ENCODE results near the gene COL4A1. TPM values are rescaled to one million over a fixed set of nuclear protein-coding genes. Genes with fewer than 3 reads are reported as not detected.

Gene COL4A1
- total RNA-seq, 2 donors from 2014 or later, result 19.6 to 65.3 TPM

- DNase-seq, result no peak
- ATAC-seq, result no peak
- intact Hi-C loops (cut with DNase I, micrococcal nuclease), result no loop called here
These were observed 5.1 kb downstream of the COL4A1 start for GRCh38 chr13:110301606-110302553.

GRCh38 chr13:110301083-110301482 lies 5.9 kb downstream of the COL4A1 start:
- ATAC-seq (no peak), DNase-seq (no peak)
- intact Hi-C loops (cut with DNase I, micrococcal nuclease), result no loop called here

- ATAC-seq (no peak), DNase-seq (no peak)
- intact Hi-C loops (cut with DNase I, micrococcal nuclease), result no loop called here
These were observed 6.7 kb downstream of the COL4A1 start for GRCh38 chr13:110300090-110300815.

DNA sequence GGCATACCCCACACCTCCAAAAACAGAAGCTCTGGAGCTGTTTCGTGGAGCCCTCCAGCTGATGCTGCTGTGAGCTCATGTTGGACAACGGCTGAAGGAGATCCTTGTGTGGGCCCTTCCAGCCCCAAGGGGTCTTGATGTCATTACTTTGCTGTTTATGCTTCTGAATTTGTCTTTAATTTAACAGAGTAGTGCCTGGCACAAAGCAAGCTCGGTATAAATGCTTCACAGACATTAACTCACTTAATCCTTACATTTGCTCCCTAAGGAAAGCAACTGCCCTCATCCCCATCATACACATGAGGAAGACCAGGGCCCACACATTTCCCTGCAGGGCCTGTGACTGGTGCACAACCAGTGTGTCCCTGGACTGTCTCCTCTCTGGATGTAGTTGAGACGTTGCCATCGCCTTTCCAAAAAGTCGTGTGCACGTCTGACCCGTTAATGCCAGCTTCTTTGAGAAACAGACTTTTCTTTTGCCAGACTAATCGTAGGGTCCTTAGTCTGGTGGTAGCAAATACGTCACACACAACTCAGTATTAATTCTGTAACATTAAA lies 7.6 kb downstream of the COL4A1 start:
- intact Hi-C loops (cut with DNase I, micrococcal nuclease), result no loop called here
- no peak for ATAC-seq
- DNase-seq, result no peak

GRCh38 chr13:110298505-110299282 lies 8.3 kb downstream of the COL4A1 start:
- intact Hi-C loops (cut with DNase I, micrococcal nuclease), result no loop called here
- no peak for ATAC-seq
- DNase-seq, result no peak

DNA sequence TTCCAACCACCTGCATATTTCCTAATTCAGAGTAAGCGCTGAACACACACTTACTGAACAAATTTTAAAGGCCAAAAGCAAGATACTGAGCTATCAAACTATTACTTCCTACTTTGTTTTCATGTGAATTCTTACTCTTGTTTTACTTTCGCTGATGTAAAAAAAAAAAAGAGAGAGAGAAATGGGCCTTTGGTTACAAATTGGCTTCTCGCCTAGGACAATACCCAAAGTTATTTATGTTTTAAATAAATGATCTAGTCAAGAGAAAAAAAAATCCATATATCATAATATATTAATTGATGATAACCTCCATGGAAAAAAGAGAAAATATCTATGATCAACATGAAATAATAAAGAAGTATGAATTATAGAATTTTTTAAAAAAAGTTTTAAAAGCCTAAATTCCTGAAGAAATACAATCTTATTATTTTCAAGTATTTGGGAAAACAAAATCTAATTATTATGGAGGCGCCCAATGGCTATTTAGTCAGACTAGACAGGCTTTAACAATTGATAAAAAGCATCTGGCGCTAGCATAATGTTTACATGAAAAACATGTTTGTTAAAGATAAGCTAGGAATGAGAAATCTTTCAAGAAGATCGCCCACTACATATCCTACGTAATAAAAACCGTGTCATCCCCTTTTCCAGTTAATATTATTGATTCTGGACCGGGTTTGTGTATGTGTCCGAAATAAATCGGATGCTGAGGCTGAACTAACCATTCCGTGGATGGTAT lies 9.0 kb downstream of the COL4A1 start:
- ATAC-seq, result no peak

DNA sequence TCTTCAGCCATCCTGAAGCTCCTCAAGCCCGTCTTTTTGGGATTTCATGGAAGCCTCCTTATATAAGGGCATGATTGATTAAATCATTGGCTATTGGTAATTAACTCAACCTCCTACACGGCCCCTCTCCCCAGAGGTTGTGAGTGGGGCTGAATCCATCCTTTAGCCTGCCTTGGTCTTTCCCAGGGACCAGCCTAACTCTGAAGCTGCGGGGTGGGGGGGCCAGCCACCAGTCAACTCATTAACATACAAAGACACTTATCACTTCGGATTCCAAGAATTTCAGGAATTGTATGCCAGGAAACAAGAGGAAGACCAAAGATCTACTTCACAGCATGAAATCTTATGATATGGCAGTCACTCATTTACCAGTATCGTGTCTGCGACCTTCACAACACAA lies 9.9 kb downstream of the COL4A1 start:
- no peak for DNase-seq
- ATAC-seq, result no peak
- intact Hi-C loops (cut with DNase I, micrococcal nuclease), result no loop called here

More for the DNA sequence above, 9.0 kb downstream of the COL4A1 start:
- intact Hi-C loops (cut with DNase I, micrococcal nuclease), result no loop called here
- DNase-seq, result no peak

GRCh38 chr13:110294622-110295021 lies 12.3 kb downstream of the COL4A1 start:
- ATAC-seq (no peak), DNase-seq (no peak)
- intact Hi-C loops (cut with DNase I, micrococcal nuclease), result no loop called here

DNA sequence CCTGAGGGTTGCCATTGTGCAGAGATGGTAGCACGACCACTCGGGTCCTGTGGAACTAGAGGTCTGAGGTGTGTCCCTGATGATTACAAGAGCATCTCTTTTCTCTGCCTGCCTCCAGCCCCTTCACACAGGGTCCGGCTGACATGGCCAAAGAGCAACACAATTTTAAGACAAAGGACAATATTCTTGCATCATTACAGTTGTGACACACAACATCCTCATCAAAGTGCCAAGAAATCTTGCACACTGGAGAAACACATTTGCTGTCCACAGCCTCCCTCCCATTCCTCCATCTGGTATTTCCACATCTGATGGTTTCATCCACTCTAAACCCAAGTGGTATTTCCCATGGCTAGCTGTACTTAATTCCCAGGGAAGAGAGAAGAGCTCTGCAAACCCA lies 12.8 kb downstream of the COL4A1 start:
- intact Hi-C loops (cut with DNase I, micrococcal nuclease), result no loop called here
- DNase-seq (no peak), ATAC-seq (no peak)

DNA sequence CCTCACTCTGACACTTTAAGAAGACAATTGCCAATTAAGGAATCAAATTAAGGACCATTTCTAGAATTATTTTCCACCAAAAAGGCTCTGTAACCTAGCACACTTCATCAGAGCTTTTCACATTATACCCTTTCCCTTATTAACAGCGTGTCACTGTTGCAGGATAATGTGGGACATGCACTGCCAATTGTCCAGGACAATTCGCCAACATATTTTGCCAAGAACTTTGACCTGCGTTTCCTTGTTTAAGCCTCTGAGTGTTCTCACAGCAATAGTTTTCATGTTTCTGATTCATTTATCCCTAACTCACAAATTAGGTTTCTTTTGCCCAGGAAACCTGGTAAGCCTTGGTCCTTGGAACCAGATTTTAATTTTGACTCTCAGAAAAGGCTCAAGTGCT lies 13.3 kb downstream of the COL4A1 start:
- intact Hi-C loops (cut with DNase I, micrococcal nuclease), result no loop called here
- no peak for ATAC-seq
- DNase-seq, result no peak

DNA sequence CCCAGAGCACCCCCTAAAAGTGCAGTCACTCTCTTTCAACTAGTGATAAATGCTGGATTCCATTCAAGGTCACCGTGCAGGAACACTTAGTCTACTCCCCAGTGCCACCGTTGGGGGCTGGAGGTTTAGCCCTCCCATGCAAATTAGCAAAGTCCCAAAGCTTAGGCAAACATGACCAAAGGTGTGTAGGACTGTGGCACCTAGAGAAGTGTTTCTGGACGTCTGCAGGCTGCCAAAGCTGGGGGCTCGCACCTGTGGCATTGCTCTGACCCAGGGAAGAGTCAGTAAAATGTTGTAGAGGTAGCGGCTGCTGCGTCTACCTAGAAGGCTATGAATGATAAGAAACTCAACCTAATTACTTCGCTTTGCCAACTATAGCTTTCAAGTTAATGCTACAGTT lies 13.9 kb downstream of the COL4A1 start:
- no peak for DNase-seq
- intact Hi-C loops (cut with DNase I, micrococcal nuclease), result no loop called here
- ATAC-seq, result no peak

DNA sequence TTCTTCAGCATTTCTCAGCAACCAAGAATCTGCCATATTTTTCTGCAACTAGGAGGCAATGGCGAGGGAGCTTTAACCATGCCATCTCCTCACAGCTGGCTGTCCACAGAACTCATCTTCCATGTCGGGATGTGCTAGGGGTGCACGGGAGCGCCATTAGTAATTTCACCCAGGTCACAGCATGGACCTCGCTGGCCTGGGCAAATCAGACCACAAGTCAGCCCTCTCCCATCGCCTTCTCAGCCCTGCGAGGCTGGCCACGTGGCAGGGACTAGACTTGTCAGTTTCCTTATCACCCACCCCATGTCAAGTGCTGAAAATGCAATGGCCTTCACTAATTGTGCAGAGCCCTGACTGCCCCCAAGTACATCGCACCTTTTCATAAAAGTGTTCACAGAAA lies 15.7 kb downstream of the COL4A1 start:
- DNase-seq, result no peak

DNA sequence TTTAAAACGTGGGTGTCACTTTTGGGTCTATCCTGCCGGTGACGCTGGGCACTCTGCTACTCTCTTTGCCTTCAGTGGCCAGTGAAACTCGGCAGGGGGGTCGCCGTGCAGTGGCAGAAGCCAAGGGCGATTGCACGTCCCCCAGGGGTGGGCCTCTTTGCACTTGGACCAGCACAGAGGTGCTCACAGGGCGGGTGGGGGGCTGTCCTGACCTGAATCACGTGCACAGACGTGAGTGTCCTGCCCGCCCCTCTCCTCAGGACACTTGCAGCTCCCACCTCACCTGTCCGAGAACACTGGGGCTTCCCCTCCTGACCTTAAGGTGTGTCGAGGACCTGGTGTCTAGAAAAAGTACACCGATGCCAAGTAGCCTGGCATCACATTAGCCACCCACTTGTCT lies 16.1 kb downstream of the COL4A1 start:
- DNase-seq, result no peak
- intact Hi-C loops (cut with DNase I, micrococcal nuclease), result no loop called here
- no peak for ATAC-seq

More for the DNA sequence above, 15.7 kb downstream of the COL4A1 start:
- intact Hi-C loops (cut with DNase I, micrococcal nuclease), result no loop called here
- ATAC-seq, result no peak

DNA sequence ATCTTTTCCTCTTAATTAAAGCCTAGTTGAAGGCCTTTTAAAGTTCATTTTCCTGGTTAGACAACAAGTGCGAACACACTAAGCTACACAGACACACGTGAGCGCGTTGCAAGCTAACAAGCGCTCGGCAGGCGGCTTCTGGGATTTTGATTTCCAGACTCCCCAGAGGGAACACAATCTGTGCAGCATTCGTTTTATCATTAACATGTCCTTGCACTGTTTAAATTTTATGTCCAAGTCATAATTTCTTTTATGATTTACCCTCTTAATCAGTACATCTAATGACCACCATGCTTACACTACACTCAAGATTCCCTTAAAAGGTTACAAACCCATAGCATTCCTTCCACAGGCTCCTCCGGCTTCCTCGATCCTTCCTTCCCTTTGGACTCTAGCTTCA lies 16.8 kb downstream of the COL4A1 start:
- DNase-seq (no peak), ATAC-seq (no peak)
- intact Hi-C loops (cut with DNase I, micrococcal nuclease), result no loop called here

DNA sequence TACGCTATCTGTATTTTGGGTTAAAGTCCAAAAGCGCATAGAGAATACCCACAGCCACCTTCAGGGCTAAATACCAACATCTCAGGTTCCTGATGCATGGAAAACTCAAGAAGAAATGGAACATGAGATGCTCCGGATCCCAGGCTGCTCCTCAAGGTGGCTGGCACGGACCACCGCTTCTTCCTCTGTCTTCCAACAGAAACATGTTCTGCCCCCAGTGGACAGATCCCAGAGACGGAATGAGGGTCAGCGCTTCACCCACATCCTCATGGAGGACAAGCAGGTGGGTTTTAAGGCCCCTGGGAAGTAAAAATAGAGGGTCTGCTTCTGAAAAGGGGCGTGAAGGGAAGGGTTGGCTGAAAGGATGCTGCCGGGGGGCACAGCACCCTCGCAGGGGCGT lies 17.3 kb downstream of the COL4A1 start:
- ATAC-seq, result no peak
- intact Hi-C loops (cut with DNase I, micrococcal nuclease), result no loop called here
- no peak for DNase-seq

- ATAC-seq, result no peak
- no peak for DNase-seq
These were observed 17.8 kb downstream of the COL4A1 start for GRCh38 chr13:110289174-110289573.

DNA sequence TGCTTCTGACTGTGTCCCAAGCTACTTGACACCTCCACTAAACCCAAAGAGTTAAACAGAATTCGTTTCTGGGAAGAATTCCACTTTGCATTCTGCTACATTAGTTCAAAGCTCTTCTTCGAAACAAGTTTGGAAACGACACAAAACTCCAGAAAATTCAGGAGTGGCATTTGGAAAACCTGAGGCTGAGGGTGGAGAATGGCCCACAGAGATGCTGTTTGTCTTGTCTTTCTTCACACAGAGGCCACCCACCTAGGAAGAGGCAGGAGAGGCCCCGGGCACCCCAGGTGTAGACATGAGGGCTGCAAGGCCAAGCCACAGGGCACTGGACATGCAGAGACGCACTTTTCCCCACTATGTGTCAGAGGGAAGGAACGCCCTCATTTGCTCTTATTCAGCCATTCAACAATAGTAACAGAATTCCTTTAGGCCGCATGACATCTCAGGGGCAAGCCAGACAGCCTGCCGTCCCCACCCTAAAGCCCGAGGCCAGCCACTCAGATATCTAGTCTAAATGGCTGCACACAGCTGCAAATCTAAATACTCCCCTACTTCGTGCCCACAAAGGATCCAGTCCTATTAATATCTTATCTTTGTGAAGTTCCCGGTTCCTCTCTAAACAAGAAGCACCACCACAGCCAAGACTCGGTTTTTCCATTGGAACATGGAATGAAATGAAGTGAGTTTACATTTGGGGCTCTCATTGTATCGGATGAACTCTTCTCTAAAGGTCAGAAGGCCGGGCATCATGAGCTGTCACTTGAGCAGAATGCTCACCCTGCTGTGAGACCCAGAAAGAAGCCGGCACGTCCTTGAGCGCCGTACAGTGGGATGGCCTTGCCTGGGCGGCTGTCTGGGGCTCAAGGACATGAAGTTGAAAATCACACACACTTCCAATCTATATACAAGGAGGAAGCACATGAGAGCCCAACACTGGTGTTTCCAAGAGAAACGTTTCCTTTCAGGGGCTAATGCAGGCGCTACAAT lies 19.8 kb downstream of the COL4A1 start:
- DNase-seq (no peak), ATAC-seq (no peak)
- intact Hi-C loops (cut with DNase I, micrococcal nuclease), result no loop called here

More at GRCh38 chr13:110289174-110289573, 17.8 kb downstream of the COL4A1 start:
- intact Hi-C loops (cut with DNase I, micrococcal nuclease), result no loop called here
